Endometrium (tissue), 2 donors: ENCODE measurements around the gene MX1.

ENCODE experiments used
- FAIRE-seq: peaks from 2 replicates; lab custom pipeline; 2012; peaks lifted over from hg19 to GRCh38; lab: Jason Lieb, UNC
- donor health status: control.
- donor health status: control.

The MX1 gene

GRCh38 chr21:41491412-41491811 lies 65.4 kb downstream of the MX1 start:
- no peak for FAIRE-seq

GRCh38 chr21:41494242-41494641 lies 68.2 kb downstream of the MX1 start:
- no peak for FAIRE-seq

- no peak for FAIRE-seq
Measured at GRCh38 chr21:41497008-41497407, 71.0 kb downstream of the MX1 start.

GRCh38 chr21:41497788-41498187 lies 71.7 kb downstream of the MX1 start:
- no peak for FAIRE-seq

GRCh38 chr21:41499920-41500319 lies 73.9 kb downstream of the MX1 start:
- no peak for FAIRE-seq

- no peak for FAIRE-seq
Measured at GRCh38 chr21:41500363-41500762, 74.3 kb downstream of the MX1 start.

- no peak for FAIRE-seq
Measured at GRCh38 chr21:41500931-41501381, 74.9 kb downstream of the MX1 start.

- no peak for FAIRE-seq
Measured at GRCh38 chr21:41501919-41502318, 75.9 kb downstream of the MX1 start.

- no peak for FAIRE-seq
Measured at GRCh38 chr21:41503331-41503730, 77.3 kb downstream of the MX1 start.

GRCh38 chr21:41504030-41504429 lies 78.0 kb downstream of the MX1 start:
- FAIRE-seq: no peak

- no peak for FAIRE-seq
Measured at GRCh38 chr21:41506005-41506594, 80.1 kb downstream of the MX1 start.

GRCh38 chr21:41506611-41507520 lies 80.8 kb downstream of the MX1 start:
- FAIRE-seq: no peak

- no peak for FAIRE-seq
Measured at GRCh38 chr21:41507521-41508414, 81.7 kb downstream of the MX1 start, which contains the start of gene TMPRSS2. Gene TMPRSS2 (minus strand): TSS chr21:41508158. CDS start chr21:41498133, 10,025 bp downstream.

GRCh38 chr21:41508415-41509144 lies 82.5 kb downstream of the MX1 start:
- no peak for FAIRE-seq
